Astrocyte of the cerebellum (primary cell): ENCODE results near the gene IP6K3.

Experiments used
- DNase-seq: peaks from one replicate; pipeline ENCODE4 v3.0.0-alpha.2; 2011; ENCODE audit warnings: low read depth
- H3K4me3 ChIP-seq: 2 replicates; pipeline ENCODE4 v1.5.1; 2011; ENCODE audit warnings: mild to moderate bottlenecking, low read depth, low read length, moderate library complexity
- in situ Hi-C: cut with HindIII; loops from 2 replicates; pipeline ENCODE4 v1.10.0; 2017; ENCODE audit warnings: low sequenced_read_pairs
- TF ChIP-seq, protein P1 (sequence below): IDR thresholded peaks from 2 replicates; pipeline ENCODE4 v1.5.1; 2012; ENCODE audit warnings: low read length, low read depth, moderate library complexity, mild to moderate bottlenecking; ENCODE audit errors: missing control alignments

IP6K3 gene

DNA sequence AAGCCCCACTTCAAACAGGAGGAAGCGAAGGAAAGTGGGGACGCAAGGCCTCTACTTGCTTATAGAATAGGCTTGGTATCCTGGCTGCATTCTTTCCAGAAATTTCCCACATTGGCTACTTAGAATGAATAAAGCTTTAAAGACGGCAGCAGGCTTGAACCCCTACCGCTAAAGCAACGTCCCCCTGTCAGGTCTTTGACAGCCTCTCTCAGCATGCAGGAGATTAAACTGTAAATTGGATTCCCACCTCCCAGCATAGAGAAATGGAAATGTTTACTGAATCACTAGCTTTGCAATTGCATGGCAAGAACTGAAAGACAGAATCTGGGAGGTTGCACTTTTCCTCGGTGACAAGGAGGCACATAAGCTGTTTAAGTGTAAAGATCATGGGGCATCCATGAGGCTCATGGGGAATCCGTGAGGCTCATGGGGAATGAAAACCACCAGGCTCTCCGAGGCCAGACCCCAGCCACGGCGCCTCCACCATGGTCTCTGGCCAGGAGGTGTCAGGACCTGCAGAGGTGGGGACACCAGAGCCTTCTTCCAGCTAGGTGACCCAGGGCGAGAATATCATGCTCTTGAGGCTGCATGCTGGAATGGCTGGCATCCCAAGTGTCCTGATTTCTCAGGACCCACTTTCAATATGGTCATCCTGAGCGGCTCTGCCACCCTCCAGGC, 31.9 kb upstream of the IP6K3 start:
- H3K4me3 ChIP-seq, result no peak overlapping the region
- TF ChIP-seq, protein P1, sequence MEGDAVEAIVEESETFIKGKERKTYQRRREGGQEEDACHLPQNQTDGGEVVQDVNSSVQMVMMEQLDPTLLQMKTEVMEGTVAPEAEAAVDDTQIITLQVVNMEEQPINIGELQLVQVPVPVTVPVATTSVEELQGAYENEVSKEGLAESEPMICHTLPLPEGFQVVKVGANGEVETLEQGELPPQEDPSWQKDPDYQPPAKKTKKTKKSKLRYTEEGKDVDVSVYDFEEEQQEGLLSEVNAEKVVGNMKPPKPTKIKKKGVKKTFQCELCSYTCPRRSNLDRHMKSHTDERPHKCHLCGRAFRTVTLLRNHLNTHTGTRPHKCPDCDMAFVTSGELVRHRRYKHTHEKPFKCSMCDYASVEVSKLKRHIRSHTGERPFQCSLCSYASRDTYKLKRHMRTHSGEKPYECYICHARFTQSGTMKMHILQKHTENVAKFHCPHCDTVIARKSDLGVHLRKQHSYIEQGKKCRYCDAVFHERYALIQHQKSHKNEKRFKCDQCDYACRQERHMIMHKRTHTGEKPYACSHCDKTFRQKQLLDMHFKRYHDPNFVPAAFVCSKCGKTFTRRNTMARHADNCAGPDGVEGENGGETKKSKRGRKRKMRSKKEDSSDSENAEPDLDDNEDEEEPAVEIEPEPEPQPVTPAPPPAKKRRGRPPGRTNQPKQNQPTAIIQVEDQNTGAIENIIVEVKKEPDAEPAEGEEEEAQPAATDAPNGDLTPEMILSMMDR, result no peak
- in situ Hi-C loops, result no loop called here
- DNase-seq, result no peak

DNA sequence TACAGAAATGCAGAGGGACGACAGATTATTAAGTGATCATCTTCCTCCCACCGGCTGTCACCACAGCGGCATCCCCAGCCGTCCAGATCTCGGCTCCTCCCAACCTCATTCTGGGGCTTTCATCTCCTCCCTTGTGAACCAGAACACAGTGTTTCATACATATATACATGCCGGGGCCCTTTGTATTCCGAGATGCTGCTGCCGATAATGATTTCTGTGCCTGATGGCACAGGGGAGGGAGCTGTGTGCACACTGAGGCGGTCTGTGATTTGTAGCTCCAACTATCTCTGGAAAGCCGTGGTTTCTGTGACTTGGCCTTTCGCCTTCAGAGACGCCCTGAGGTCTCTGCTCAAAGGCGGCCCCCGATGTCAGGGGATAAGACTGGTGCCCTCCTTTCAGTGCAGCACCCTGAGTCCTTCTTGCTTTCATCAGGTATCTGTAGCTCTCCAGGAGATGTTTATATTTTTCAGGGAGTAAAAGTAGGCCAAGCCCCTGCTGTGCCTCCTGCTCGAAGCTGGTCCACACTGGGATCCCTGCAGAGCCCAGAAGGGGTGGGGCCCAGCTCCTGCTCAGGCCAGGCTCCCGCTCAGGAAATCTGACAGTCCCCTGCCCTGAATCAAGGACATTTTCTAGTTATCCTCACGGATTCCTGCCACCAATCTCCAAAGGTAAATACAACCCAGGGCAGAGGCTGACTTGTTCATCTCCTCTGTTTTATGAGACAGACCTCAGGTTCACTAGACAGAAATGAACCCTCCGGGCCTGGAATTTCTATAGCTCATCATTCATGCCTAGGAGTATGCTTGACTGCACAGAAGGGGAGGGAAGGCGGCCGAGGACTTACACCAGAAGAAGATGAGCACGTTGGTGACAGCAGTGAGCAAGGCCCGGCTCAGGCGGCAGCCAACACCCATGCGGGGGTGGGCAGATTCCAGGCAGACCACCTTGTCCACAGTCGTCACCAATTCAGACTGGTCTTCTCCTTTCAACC, 31.0 kb upstream of the IP6K3 start:
- TF ChIP-seq, protein P1, result no peak
- in situ Hi-C loops, result no loop called here

DNA sequence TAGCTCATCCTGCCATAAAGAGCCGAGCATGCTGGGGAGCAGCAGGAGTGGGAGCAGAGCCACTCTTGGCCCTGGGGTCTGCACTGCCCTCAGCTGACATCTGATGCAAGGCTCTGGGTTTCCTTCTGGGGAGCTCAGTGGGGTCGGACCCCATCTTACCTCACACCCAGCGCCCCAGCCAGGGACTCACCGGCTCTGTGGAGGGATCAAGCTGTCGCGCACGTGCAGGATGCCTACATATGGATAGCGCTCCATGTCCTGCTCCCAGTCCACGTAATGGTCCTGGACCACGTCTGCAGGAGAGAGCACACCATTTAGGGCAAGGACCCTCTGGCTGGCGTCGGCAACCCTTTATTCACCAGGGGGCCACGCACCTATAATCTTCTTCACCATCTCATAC, 30.1 kb upstream of the IP6K3 start:
- DNase-seq, result no peak
- no peak overlapping the region for H3K4me3 ChIP-seq
- in situ Hi-C loops, result no loop called here
- TF ChIP-seq, protein P1, result no peak

More for the DNA sequence above, 31.0 kb upstream of the IP6K3 start:
- DNase-seq, result no peak
- no peak overlapping the region for H3K4me3 ChIP-seq

DNA sequence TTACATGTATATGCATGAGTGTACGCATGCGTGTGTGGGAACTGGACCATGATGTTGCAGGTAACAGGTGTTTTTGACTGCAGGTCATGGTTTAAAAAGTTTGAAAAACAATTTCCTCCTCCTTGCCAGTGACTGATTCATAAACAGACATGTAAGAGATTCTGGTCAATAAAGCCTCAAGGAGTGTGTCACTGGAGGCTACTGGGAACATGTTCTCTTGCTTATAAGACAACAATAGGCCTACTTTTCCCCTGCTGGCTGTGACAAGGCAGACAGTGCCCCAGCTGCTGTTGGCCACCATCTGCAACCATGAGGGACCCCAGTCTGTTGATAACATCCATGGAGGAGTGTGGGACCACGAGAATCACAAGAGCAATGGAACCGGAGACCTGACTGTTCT, 29.5 kb upstream of the IP6K3 start:
- in situ Hi-C loops, result no loop called here
- TF ChIP-seq, protein P1, result no peak
- no peak for DNase-seq
- no peak overlapping the region for H3K4me3 ChIP-seq

DNA sequence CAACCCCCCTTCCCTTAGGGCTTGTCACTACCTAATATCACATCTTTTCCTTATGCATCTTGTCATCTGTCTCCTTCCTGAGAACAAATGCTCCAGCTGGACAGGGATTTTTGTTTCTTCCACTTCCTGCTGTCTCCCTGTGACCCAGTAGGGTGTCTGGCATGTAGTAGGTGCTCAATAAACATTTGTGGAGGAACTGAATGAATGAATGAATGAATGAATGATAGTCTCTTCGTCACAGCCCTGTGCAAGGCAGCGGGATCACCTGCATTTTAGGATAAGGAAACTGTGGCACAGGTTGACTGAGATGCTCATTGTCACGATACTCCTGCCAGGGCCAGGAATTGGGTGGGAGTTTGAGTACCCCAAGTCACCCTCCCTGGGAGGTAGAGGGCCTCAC, 28.1 kb upstream of the IP6K3 start:
- TF ChIP-seq, protein P1, result no peak
- in situ Hi-C loops, result no loop called here
- no peak overlapping the region for H3K4me3 ChIP-seq
- no peak for DNase-seq

DNA sequence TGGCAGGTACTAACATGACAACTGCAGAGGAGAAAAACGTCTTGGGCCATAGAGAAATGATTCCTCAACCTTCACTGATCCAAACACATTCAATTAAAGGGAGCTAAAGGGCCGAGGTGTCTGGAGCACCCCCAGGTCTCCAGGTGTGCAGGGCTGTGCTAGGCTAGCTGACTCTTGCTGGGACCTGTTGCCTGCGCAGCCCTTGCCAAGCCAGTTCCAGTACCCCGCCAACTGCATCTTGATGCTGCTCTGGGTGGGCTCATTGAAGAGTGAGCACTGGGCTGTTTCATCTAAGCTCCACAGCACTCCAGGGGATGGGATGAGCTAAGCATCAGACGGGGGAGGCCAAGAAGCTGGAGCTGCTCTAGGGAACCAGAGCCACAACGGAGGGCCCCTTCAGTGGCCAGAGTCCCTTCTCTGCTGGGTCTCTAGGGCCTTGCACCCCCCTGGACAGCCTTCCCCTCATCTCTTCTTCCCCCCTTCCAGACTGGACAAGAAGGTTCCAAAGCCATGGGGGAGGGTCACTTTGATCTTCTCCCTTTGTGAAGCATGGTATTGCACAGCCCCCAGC, 26.3 kb upstream of the IP6K3 start:
- no peak for DNase-seq
- in situ Hi-C loops, result no loop called here
- H3K4me3 ChIP-seq, result no peak overlapping the region
- TF ChIP-seq, protein P1, result no peak
